Measurements from ENCODE around the gene COL4A2. TPM values are rescaled to one million over a fixed set of nuclear protein-coding genes. Genes with fewer than 3 reads are reported as not detected.

COL4A2 gene
- total RNA-seq, 1 experiment from 2014 or later, result 1.6 TPM

DNA sequence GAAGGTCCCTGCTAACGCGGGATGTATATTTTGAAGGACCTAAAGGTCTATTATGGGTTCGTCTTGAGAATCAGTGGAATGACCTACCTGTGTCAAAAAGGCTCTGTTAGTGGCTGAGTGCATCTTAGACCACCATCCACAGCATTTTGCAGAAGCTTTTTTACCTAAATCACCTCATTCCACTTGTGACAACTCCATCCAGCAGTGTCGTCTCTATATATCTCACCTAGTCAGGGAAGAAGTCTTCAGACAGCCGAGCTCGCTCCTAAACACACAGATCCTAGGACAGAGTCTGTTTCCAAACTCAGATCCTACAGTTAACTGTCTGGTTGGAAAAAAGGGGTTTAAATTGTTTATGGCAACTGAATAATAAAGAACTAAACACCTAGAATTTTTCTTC is 33.8 kb upstream of the COL4A2 start:
- DNase-seq (ENCODE audit: low read depth, low spot score) (no peak), ATAC-seq (no peak)
- Histone ChIP-seq H3K9me2 (ENCODE audit: insufficient read depth) (no peaks in the 10 kb centered on the region), H3K27me3 (ENCODE audit: insufficient read depth, low read length) (no peaks in the 10 kb centered on the region), H3K4me2 (ENCODE audit: low read length) (no peak overlapping the region), H3K4me3 (replicated peaks in 1 of 2; ENCODE audit: low read depth in 1 of 2, low read length in 2 of 2) (no peak overlapping the region), H2AFZ (ENCODE audit: low read depth, low read length, poor library complexity, severe bottlenecking) (no peak overlapping the region), H3K4me1 (ENCODE audit: control insufficient read depth in 1 of 2, insufficient read depth in 2 of 2, low read length in 2 of 2) (no peaks in the 10 kb centered on the region), H4K20me1 (ENCODE audit: insufficient read depth) (no peaks in the 10 kb centered on the region), H3K9ac (ENCODE audit: low read length) (no peak overlapping the region), H3K36me3 (ENCODE audit: control insufficient read depth in 1 of 2, insufficient read depth in 2 of 2, low read length in 2 of 2) (no peaks in the 10 kb centered on the region), H3K79me2 (ENCODE audit: insufficient read depth, low read length) (no peaks in the 10 kb centered on the region), H3K27ac (ENCODE audit: low read depth, low read length) (no peak overlapping the region), H3K9me3 (ENCODE audit: control insufficient read depth in 1 of 2, insufficient read depth in 1 of 2, low read depth in 1 of 2, low read length in 2 of 2) (no peaks in the 10 kb centered on the region)
- intact Hi-C loops (cut with micrococcal nuclease), result no loop called here
- no peak for TF ChIP-seq RAD21 (IDR thresholded peaks at IDR 0.05; ENCODE audit: low read depth)
- TF ChIP-seq FOSL1 (IDR thresholded peaks at IDR 0.05; ENCODE audit: low read depth), result no peak
- no peak for TF ChIP-seq YY1 (IDR thresholded peaks at IDR 0.05; ENCODE audit: extremely low read depth, insufficient replicate concordance, low read depth, low read length)
- TF ChIP-seq ZNF274 (IDR thresholded peaks at IDR 0.05; ENCODE audit: low read depth, low read length), result no peak
- TF ChIP-seq, protein P1, sequence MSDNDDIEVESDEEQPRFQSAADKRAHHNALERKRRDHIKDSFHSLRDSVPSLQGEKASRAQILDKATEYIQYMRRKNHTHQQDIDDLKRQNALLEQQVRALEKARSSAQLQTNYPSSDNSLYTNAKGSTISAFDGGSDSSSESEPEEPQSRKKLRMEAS (IDR thresholded peaks at IDR 0.05), result no peak
- no peak for TF ChIP-seq SRF (IDR thresholded peaks at IDR 0.05; ENCODE audit: low read depth)
- no peak for TF ChIP-seq POLR2AphosphoS5 (IDR thresholded peaks at IDR 0.05; ENCODE audit: low read depth, low read length)
- TF ChIP-seq CBX3 (IDR thresholded peaks at IDR 0.05; ENCODE audit: low read depth), result no peak
- no peak for TF ChIP-seq ELF1 (IDR thresholded peaks at IDR 0.05; ENCODE audit: borderline replicate concordance, low read depth)
- TF ChIP-seq, protein P2, sequence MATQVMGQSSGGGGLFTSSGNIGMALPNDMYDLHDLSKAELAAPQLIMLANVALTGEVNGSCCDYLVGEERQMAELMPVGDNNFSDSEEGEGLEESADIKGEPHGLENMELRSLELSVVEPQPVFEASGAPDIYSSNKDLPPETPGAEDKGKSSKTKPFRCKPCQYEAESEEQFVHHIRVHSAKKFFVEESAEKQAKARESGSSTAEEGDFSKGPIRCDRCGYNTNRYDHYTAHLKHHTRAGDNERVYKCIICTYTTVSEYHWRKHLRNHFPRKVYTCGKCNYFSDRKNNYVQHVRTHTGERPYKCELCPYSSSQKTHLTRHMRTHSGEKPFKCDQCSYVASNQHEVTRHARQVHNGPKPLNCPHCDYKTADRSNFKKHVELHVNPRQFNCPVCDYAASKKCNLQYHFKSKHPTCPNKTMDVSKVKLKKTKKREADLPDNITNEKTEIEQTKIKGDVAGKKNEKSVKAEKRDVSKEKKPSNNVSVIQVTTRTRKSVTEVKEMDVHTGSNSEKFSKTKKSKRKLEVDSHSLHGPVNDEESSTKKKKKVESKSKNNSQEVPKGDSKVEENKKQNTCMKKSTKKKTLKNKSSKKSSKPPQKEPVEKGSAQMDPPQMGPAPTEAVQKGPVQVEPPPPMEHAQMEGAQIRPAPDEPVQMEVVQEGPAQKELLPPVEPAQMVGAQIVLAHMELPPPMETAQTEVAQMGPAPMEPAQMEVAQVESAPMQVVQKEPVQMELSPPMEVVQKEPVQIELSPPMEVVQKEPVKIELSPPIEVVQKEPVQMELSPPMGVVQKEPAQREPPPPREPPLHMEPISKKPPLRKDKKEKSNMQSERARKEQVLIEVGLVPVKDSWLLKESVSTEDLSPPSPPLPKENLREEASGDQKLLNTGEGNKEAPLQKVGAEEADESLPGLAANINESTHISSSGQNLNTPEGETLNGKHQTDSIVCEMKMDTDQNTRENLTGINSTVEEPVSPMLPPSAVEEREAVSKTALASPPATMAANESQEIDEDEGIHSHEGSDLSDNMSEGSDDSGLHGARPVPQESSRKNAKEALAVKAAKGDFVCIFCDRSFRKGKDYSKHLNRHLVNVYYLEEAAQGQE (IDR thresholded peaks at IDR 0.05; ENCODE audit: low read depth), result no peak
- TF ChIP-seq EZH2 (IDR thresholded peaks at IDR 0.05), result no peak
- TF ChIP-seq ZFX (IDR thresholded peaks at IDR 0.05), result no peak
- no peak for TF ChIP-seq EGR1 (IDR thresholded peaks at IDR 0.05; ENCODE audit: low read depth)
- TF ChIP-seq POLR2A (IDR thresholded peaks at IDR 0.05; ENCODE audit: borderline replicate concordance, extremely low read depth, insufficient read depth, insufficient read length), result no peak
- TF ChIP-seq TCF7L2 (IDR thresholded peaks at IDR 0.05; ENCODE audit: borderline replicate concordance, extremely low read depth, insufficient read depth, insufficient read length), result no peak
- TF ChIP-seq, protein P3, sequence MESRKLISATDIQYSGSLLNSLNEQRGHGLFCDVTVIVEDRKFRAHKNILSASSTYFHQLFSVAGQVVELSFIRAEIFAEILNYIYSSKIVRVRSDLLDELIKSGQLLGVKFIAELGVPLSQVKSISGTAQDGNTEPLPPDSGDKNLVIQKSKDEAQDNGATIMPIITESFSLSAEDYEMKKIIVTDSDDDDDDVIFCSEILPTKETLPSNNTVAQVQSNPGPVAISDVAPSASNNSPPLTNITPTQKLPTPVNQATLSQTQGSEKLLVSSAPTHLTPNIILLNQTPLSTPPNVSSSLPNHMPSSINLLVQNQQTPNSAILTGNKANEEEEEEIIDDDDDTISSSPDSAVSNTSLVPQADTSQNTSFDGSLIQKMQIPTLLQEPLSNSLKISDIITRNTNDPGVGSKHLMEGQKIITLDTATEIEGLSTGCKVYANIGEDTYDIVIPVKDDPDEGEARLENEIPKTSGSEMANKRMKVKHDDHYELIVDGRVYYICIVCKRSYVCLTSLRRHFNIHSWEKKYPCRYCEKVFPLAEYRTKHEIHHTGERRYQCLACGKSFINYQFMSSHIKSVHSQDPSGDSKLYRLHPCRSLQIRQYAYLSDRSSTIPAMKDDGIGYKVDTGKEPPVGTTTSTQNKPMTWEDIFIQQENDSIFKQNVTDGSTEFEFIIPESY (IDR thresholded peaks at IDR 0.05; ENCODE audit: extremely low read depth, insufficient replicate concordance, low read length), result no peak
- TF ChIP-seq SIN3A (IDR thresholded peaks at IDR 0.05; ENCODE audit: low read depth), result no peak
- TF ChIP-seq SP1 (IDR thresholded peaks at IDR 0.05; ENCODE audit: low read depth), result no peak
- TF ChIP-seq, protein P4, sequence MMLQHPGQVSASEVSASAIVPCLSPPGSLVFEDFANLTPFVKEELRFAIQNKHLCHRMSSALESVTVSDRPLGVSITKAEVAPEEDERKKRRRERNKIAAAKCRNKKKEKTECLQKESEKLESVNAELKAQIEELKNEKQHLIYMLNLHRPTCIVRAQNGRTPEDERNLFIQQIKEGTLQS (IDR thresholded peaks at IDR 0.05), result no peak
- no peak for TF ChIP-seq CEBPB (IDR thresholded peaks at IDR 0.05; ENCODE audit: low read depth)
- ChIA-PET RAD21 (ENCODE audit: low non-redundant PET in 1 of 2, low total read pairs in 2 of 2, uncharacterized antibody in 2 of 2, unreplicated experiment in 2 of 2) (no interaction called here), CTCF (no interaction called here), POLR2A (no interaction called here)
- BruUV-seq (replicated peaks), result no TSS peak
